BLaER1 treated with 17β-estradiol and CSF1 and Interleukin-3, amounts not matched to agents 10 nM and 100 nM (cell line): ENCODE measurements around the gene ZNF101.

Experiments
- H3K27ac ChIP-seq, 11 experiments: shearing (Covaris generic); formaldehyde crosslinking; 2 replicates each; pipeline ENCODE4 v1.8.1; 2022
- H3K27me3 ChIP-seq, 11 experiments: shearing (Covaris generic); formaldehyde crosslinking; 2 replicates each; pipeline ENCODE4 v1.8.1; 2022
- H3K36me3 ChIP-seq, 11 experiments: shearing (Covaris generic); formaldehyde crosslinking; 2 replicates each; pipeline ENCODE4 v1.8.1; 2022
- H3K4me1 ChIP-seq, 10 experiments: shearing (Covaris generic); formaldehyde crosslinking; 2 replicates each; pipeline ENCODE4 v1.8.1; 2022
- H3K4me2 ChIP-seq, 11 experiments: shearing (Covaris generic); formaldehyde crosslinking; 2 replicates each; pipeline ENCODE4 v1.8.1; 2022
- H3K4me3 ChIP-seq, 10 experiments: shearing (Covaris generic); formaldehyde crosslinking; 2 replicates each; pipeline ENCODE4 v1.8.1; 2022
- H3K9ac ChIP-seq, 11 experiments: shearing (Covaris generic); formaldehyde crosslinking; 2 replicates each; pipeline ENCODE4 v1.8.1; 2022
- H3K9me3 ChIP-seq, 11 experiments: shearing (Covaris generic); formaldehyde crosslinking; replicated peaks in 1 of 11; 2 replicates each; pipeline ENCODE4 v1.8.1; 2022
- H4K20me1 ChIP-seq, 11 experiments: shearing (Covaris generic); formaldehyde crosslinking; 2 replicates each; pipeline ENCODE4 v1.8.1; 2022
- Cebpa-rat ChIP-seq, 11 experiments: shearing (Covaris generic); IDR thresholded peaks; 2 replicates each; pipeline ENCODE4 v1.8.1; 2022

The ZNF101 gene

GRCh38 chr19:19732579-19733501, 64.2 kb downstream of the ZNF101 start, which contains the start of gene ZNF14:
TSS of gene ZNF14 (minus strand) at chr19:19733112. CDS start at chr19:19732958, 154 bp downstream.
- peak within 1 kb of the TSS; percentile 67 to 89 (median 85) for H3K27ac ChIP-seq
- TF ChIP-seq Cebpa-rat (IDR thresholded peaks at IDR 0.05): peak in 9 of 11 experiments; percentile 33 to 95 (median 67); a peak in 13 of 22 replicates
- H3K36me3 ChIP-seq: peaks cover 36 to 40% (median 37%) of the 10 kb centered on the region in 11 experiments
- no peaks in the 10 kb centered on the region for H3K27me3 ChIP-seq
- peak within 1 kb of the TSS; percentile 85 to 92 (median 88) for H3K9ac ChIP-seq
- H3K4me1 ChIP-seq: peaks cover 0 to 16% (median 10%) of the 10 kb centered on the region in 10 experiments; a peak in 16 of 20 replicates
- H3K4me3 ChIP-seq: peak within 1 kb of the TSS; percentile 77 to 98 (median 92)
- peaks cover 0 to 13% (median 0%) of the 10 kb centered on the region in 11 experiments; a peak in 4 of 22 replicates for H4K20me1 ChIP-seq
- peak within 1 kb of the TSS; percentile 73 to 94 (median 86) for H3K4me2 ChIP-seq
- peaks cover 35 to 58% (median 41%) of the 10 kb centered on the region in 11 experiments for H3K9me3 ChIP-seq
